IPS-18a (cell line): ENCODE measurements around the gene STPG2.

ENCODE experiments used
- H3K27ac ChIP-seq: one replicate; pipeline ENCODE4 v1.5.1; 2013; ENCODE audit warnings: low read length
- H3K27me3 ChIP-seq: one replicate; pipeline ENCODE4 v1.6.1; 2013; ENCODE audit warnings: mild to moderate bottlenecking, low read length; ENCODE audit not compliant: control insufficient read depth, insufficient read depth
- H3K36me3 ChIP-seq: one replicate; pipeline ENCODE4 v1.6.1; 2013; ENCODE audit warnings: low read depth, low read length; ENCODE audit not compliant: control insufficient read depth
- H3K4me1 ChIP-seq: one replicate; pipeline ENCODE4 v1.6.1; 2013; ENCODE audit warnings: low read depth, low read length; ENCODE audit not compliant: control insufficient read depth
- H3K4me3 ChIP-seq: one replicate; pipeline ENCODE4 v1.5.1; 2013; ENCODE audit warnings: low read length
- H3K9ac ChIP-seq: one replicate; pipeline ENCODE4 v1.6.1; 2013; ENCODE audit warnings: mild to moderate bottlenecking, low read length, moderate library complexity
- H3K9me3 ChIP-seq: one replicate; pipeline ENCODE4 v1.6.1; 2013; ENCODE audit warnings: low read depth, low read length; ENCODE audit not compliant: control insufficient read depth

Gene STPG2

GRCh38 chr4:97994765-97995465 lies 148.4 kb downstream of the STPG2 start:
- no peaks in the 10 kb centered on the region for H3K4me1 ChIP-seq
- H3K27me3 ChIP-seq = no peaks in the 10 kb centered on the region
- no peak overlapping the region for H3K4me3 ChIP-seq
- H3K27ac ChIP-seq = no peak overlapping the region
- no peaks in the 10 kb centered on the region for H3K9me3 ChIP-seq
- no peak overlapping the region for H3K9ac ChIP-seq
- no peaks in the 10 kb centered on the region for H3K36me3 ChIP-seq

GRCh38 chr4:97990409-97990808 lies 152.9 kb downstream of the STPG2 start:
- H3K27me3 ChIP-seq = no peaks in the 10 kb centered on the region
- no peak overlapping the region for H3K4me3 ChIP-seq
- H3K9me3 ChIP-seq = no peaks in the 10 kb centered on the region
- no peaks in the 10 kb centered on the region for H3K36me3 ChIP-seq
- H3K27ac ChIP-seq = no peak overlapping the region
- no peak overlapping the region for H3K9ac ChIP-seq
- H3K4me1 ChIP-seq = no peaks in the 10 kb centered on the region

GRCh38 chr4:97987019-97987648 lies 156.1 kb downstream of the STPG2 start:
- Histone ChIP-seq H3K9ac (no peak overlapping the region), H3K4me1 (no peaks in the 10 kb centered on the region), H3K27me3 (no peaks in the 10 kb centered on the region), H3K27ac (no peak overlapping the region), H3K36me3 (no peaks in the 10 kb centered on the region), H3K4me3 (no peak overlapping the region), H3K9me3 (no peaks in the 10 kb centered on the region)

- H3K9me3 ChIP-seq = no peaks in the 10 kb centered on the region
- no peak overlapping the region for H3K27ac ChIP-seq
- H3K9ac ChIP-seq = no peak overlapping the region
- no peaks in the 10 kb centered on the region for H3K4me1 ChIP-seq
- no peaks in the 10 kb centered on the region for H3K36me3 ChIP-seq
- H3K4me3 ChIP-seq = no peak overlapping the region
- no peaks in the 10 kb centered on the region for H3K27me3 ChIP-seq
Observed at GRCh38 chr4:97984545-97985131, 158.6 kb downstream of the STPG2 start.

GRCh38 chr4:97978791-97979488 lies 164.3 kb downstream of the STPG2 start:
- Histone ChIP-seq H3K4me1 (no peaks in the 10 kb centered on the region), H3K27me3 (no peaks in the 10 kb centered on the region), H3K27ac (no peak overlapping the region), H3K36me3 (no peaks in the 10 kb centered on the region), H3K4me3 (no peak overlapping the region), H3K9ac (no peak overlapping the region), H3K9me3 (peaks cover 3% of the 10 kb centered on the region)

- no peak overlapping the region for H3K4me3 ChIP-seq
- H3K27me3 ChIP-seq = no peaks in the 10 kb centered on the region
- H3K9ac ChIP-seq = no peak overlapping the region
- H3K4me1 ChIP-seq = no peaks in the 10 kb centered on the region
- no peaks in the 10 kb centered on the region for H3K9me3 ChIP-seq
- H3K27ac ChIP-seq = no peak overlapping the region
- no peaks in the 10 kb centered on the region for H3K36me3 ChIP-seq
Observed at GRCh38 chr4:97953171-97953941, 189.9 kb downstream of the STPG2 start.

GRCh38 chr4:97952763-97953162 lies 190.5 kb downstream of the STPG2 start:
- Histone ChIP-seq H3K27me3 (no peaks in the 10 kb centered on the region), H3K36me3 (no peaks in the 10 kb centered on the region), H3K9ac (no peak overlapping the region), H3K9me3 (peaks cover under 1% of the 10 kb centered on the region), H3K4me1 (no peaks in the 10 kb centered on the region), H3K4me3 (no peak overlapping the region), H3K27ac (no peak overlapping the region)

- H3K9ac ChIP-seq = no peak overlapping the region
- no peaks in the 10 kb centered on the region for H3K36me3 ChIP-seq
- peaks cover 3% of the 10 kb centered on the region for H3K9me3 ChIP-seq
- no peak overlapping the region for H3K4me3 ChIP-seq
- no peaks in the 10 kb centered on the region for H3K27me3 ChIP-seq
- H3K4me1 ChIP-seq = no peaks in the 10 kb centered on the region
- H3K27ac ChIP-seq = no peak overlapping the region
Observed at GRCh38 chr4:97950836-97951235, 192.4 kb downstream of the STPG2 start.

GRCh38 chr4:97942951-97943350 lies 200.3 kb downstream of the STPG2 start:
- H3K9me3 ChIP-seq = peaks cover 3% of the 10 kb centered on the region
- no peak overlapping the region for H3K9ac ChIP-seq
- no peaks in the 10 kb centered on the region for H3K27me3 ChIP-seq
- no peak overlapping the region for H3K27ac ChIP-seq
- no peak overlapping the region for H3K4me3 ChIP-seq
- H3K36me3 ChIP-seq = no peaks in the 10 kb centered on the region
- no peaks in the 10 kb centered on the region for H3K4me1 ChIP-seq

GRCh38 chr4:97942137-97942536 lies 201.1 kb downstream of the STPG2 start:
- H3K4me1 ChIP-seq = no peaks in the 10 kb centered on the region
- no peak overlapping the region for H3K4me3 ChIP-seq
- H3K9ac ChIP-seq = no peak overlapping the region
- H3K27ac ChIP-seq = no peak overlapping the region
- H3K9me3 ChIP-seq = no peaks in the 10 kb centered on the region
- H3K27me3 ChIP-seq = no peaks in the 10 kb centered on the region
- no peaks in the 10 kb centered on the region for H3K36me3 ChIP-seq

- no peak overlapping the region for H3K4me3 ChIP-seq
- H3K36me3 ChIP-seq = no peaks in the 10 kb centered on the region
- no peak overlapping the region for H3K27ac ChIP-seq
- no peaks in the 10 kb centered on the region for H3K9me3 ChIP-seq
- no peak overlapping the region for H3K9ac ChIP-seq
- no peaks in the 10 kb centered on the region for H3K4me1 ChIP-seq
- no peaks in the 10 kb centered on the region for H3K27me3 ChIP-seq
Observed at GRCh38 chr4:97938141-97938540, 205.1 kb downstream of the STPG2 start.
